H1 (cell line): ENCODE measurements around the gene PNCK. TPM values are rescaled to one million over a fixed set of nuclear protein-coding genes. Genes with fewer than 3 reads are reported as not detected.

ENCODE experiments used
- CTCF ChIA-PET: fragments of 300-600 bp; sonication (Branson Sonifier 250); formaldehyde crosslinking; loops from one replicate; lab custom pipeline; 2021; ENCODE audit not compliant: partially characterized antibody; lab: Charles Lee
- POLR2A ChIA-PET: fragments of 300-600 bp; sonication (Branson Sonifier 250); formaldehyde crosslinking; loops from one replicate; lab custom pipeline; 2021; ENCODE audit warnings: inconsistent platforms; ENCODE audit not compliant: partially characterized antibody; lab: Charles Lee
- DNase-seq, 2 experiments: peaks; one replicate each; pipeline versions ENCODE4 v3.0.0 to v3.0.0-alpha.2; 2010 to 2022; ENCODE audit warnings: low spot score in 2 of 2, low read depth in 1 of 2, mixed read lengths in 1 of 2
- FAIRE-seq: peaks from 2 replicates; lab custom pipeline; 2011; peaks lifted over from hg19 to GRCh38; lab: Jason Lieb, UNC
- H2AFZ ChIP-seq: 2 replicates; pipeline ENCODE4 v1.8.1; 2012; ENCODE audit warnings: low read length, inconsistent platforms
- H2AK5ac ChIP-seq: 2 replicates; pipeline ENCODE4 v1.6.1; 2013; ENCODE audit warnings: low read depth, low read length
- H2BK120ac ChIP-seq: replicated peaks from 2 replicates; pipeline ENCODE3; 2013; ENCODE audit warnings: low read depth, low read length, inconsistent platforms
- H2BK12ac ChIP-seq: 2 replicates; pipeline ENCODE4 v1.6.1; 2013; ENCODE audit warnings: low read depth, low read length
- H2BK15ac ChIP-seq: 2 replicates; pipeline ENCODE4 v1.6.1; 2013; ENCODE audit warnings: low read length
- H2BK20ac ChIP-seq: 2 replicates; pipeline ENCODE4 v1.6.1; 2013; ENCODE audit warnings: low read length
- H2BK5ac ChIP-seq: 2 replicates; pipeline ENCODE4 v1.6.1; 2013; ENCODE audit warnings: low read depth, low read length
- H3K14ac ChIP-seq: 2 replicates; pipeline ENCODE4 v1.6.1; 2013; ENCODE audit warnings: inconsistent platforms; ENCODE audit not compliant: insufficient read length
- H3K18ac ChIP-seq: 2 replicates; pipeline ENCODE4 v1.6.1; 2013; ENCODE audit warnings: low read length; ENCODE audit errors: extremely low read depth
- H3K23ac ChIP-seq: 2 replicates; pipeline ENCODE4 v1.6.1; 2013; ENCODE audit warnings: inconsistent platforms; ENCODE audit not compliant: insufficient read length
- H3K23me2 ChIP-seq: 2 replicates; pipeline ENCODE4 v1.6.1; 2013; ENCODE audit warnings: low read depth, low read length
- H3K27ac ChIP-seq: 2 replicates; pipeline ENCODE4 v1.6.1; 2011; ENCODE audit warnings: low read depth, low read length, inconsistent platforms
- H3K27me3 ChIP-seq, 4 experiments: replicated peaks in 1 of 4; 1 replicate in 1 of 4; 2 replicates in 3 of 4; pipeline versions ENCODE4 v1.6.1 to v1.8.1; 2011 to 2013; ENCODE audit warnings: low read length in 3 of 4, mild to moderate bottlenecking in 3 of 4, inconsistent platforms in 2 of 4, mixed read lengths in 2 of 4, moderate library complexity in 1 of 4; ENCODE audit not compliant: control insufficient read depth in 3 of 4, insufficient read depth in 3 of 4; ENCODE audit errors: extremely low read depth in 1 of 4
- H3K36me3 ChIP-seq, 4 experiments: 2 replicates each; pipeline versions ENCODE4 v1.6.1 to v1.8.1; 2011 to 2013; ENCODE audit warnings: mild to moderate bottlenecking in 4 of 4, low read length in 3 of 4, moderate library complexity in 2 of 4, control low read depth in 1 of 4, inconsistent platforms in 1 of 4; ENCODE audit not compliant: insufficient read depth in 4 of 4, control insufficient read depth in 2 of 4
- H3K4ac ChIP-seq: replicated peaks from 2 replicates; pipeline ENCODE3; 2013; ENCODE audit warnings: low read length, low read depth, mixed read lengths, inconsistent platforms; ENCODE audit not compliant: insufficient read length
- H3K4me1 ChIP-seq, 4 experiments: replicated peaks in 1 of 4; 1 replicate in 1 of 4; 2 replicates in 3 of 4; pipeline versions ENCODE4 v1.6.1 to v1.8.1; 2011 to 2013; ENCODE audit warnings: low read length in 3 of 4, inconsistent platforms in 2 of 4, mixed read lengths in 1 of 4; ENCODE audit not compliant: insufficient read depth in 4 of 4, control insufficient read depth in 3 of 4
- H3K4me2 ChIP-seq, 2 experiments: 2 replicates each; pipeline versions ENCODE4 v1.6.1 to v1.8.1; 2011 to 2013; ENCODE audit warnings: low read depth in 2 of 2, low read length in 2 of 2, control low read depth in 1 of 2, inconsistent platforms in 1 of 2, mild to moderate bottlenecking in 1 of 2; ENCODE audit not compliant: insufficient read depth in 1 of 2
- H3K4me3 ChIP-seq, 4 experiments: fragments of 200-600, 300-600 bp in 1 of 4; sonication (generic), shearing (Covaris generic), sonication (Bioruptor Twin) in 1 of 4; 2 replicates each; pipeline versions ENCODE4 v1.5.1 to v1.8.1; 2011 to 2016; ENCODE audit warnings: low read length in 4 of 4, low read depth in 3 of 4, control low read depth in 2 of 4, inconsistent platforms in 2 of 4, mild to moderate bottlenecking in 2 of 4, mixed read lengths in 1 of 4, moderate library complexity in 1 of 4; ENCODE audit not compliant: insufficient read depth in 2 of 4; ENCODE audit errors: extremely low read depth in 1 of 4
- H3K56ac ChIP-seq: replicated peaks from 2 replicates; pipeline ENCODE3; 2013; ENCODE audit warnings: low read depth, mild to moderate bottlenecking, mixed read lengths, low read length, inconsistent platforms; ENCODE audit not compliant: insufficient read length
- H3K79me1 ChIP-seq: 2 replicates; pipeline ENCODE4 v1.6.1; 2013; ENCODE audit warnings: low read depth, low read length, control low read depth
- H3K79me2 ChIP-seq, 2 experiments: 2 replicates each; pipeline versions ENCODE4 v1.6.1 to v1.8.1; 2012 to 2013; ENCODE audit warnings: low read length in 2 of 2, mild to moderate bottlenecking in 2 of 2, inconsistent platforms in 1 of 2; ENCODE audit not compliant: insufficient read depth in 2 of 2, control insufficient read depth in 1 of 2
- H3K9ac ChIP-seq, 4 experiments: replicated peaks in 1 of 4; 1 replicate in 1 of 4; 2 replicates in 3 of 4; pipeline versions ENCODE4 v1.6.1 to v1.8.1; 2011 to 2013; ENCODE audit warnings: low read depth in 3 of 4, low read length in 3 of 4, control low read depth in 2 of 4, mild to moderate bottlenecking in 2 of 4, moderate library complexity in 2 of 4, inconsistent platforms in 1 of 4; ENCODE audit errors: extremely low read depth in 1 of 4
- H3K9me3 ChIP-seq, 2 experiments: 2 replicates each; pipeline versions ENCODE4 v1.6.1 to v1.8.1; 2012 to 2013; ENCODE audit warnings: mild to moderate bottlenecking in 2 of 2, moderate library complexity in 2 of 2, control low read depth in 1 of 2, inconsistent platforms in 1 of 2, low read depth in 1 of 2, low read length in 1 of 2, mixed read lengths in 1 of 2; ENCODE audit not compliant: insufficient read depth in 2 of 2
- H4K20me1 ChIP-seq, 2 experiments: replicated peaks in 1 of 2; 2 replicates each; pipeline versions ENCODE3 to v1.8.1; 2011 to 2013; ENCODE audit warnings: inconsistent platforms in 2 of 2, low read length in 2 of 2, mild to moderate bottlenecking in 1 of 2; ENCODE audit not compliant: insufficient read depth in 2 of 2, control insufficient read depth in 1 of 2
- H4K5ac ChIP-seq: 2 replicates; pipeline ENCODE4 v1.6.1; 2013; ENCODE audit warnings: low read length, low read depth, mixed read lengths, inconsistent platforms; ENCODE audit not compliant: insufficient read length
- H4K8ac ChIP-seq: 2 replicates; pipeline ENCODE4 v1.8.0; 2013; ENCODE audit warnings: mild to moderate bottlenecking, moderate library complexity, low read length, inconsistent platforms; ENCODE audit not compliant: insufficient read depth; ENCODE audit errors: extremely low read depth
- H4K91ac ChIP-seq: replicated peaks from 2 replicates; pipeline ENCODE3; 2013; ENCODE audit warnings: low read length, mixed read lengths, inconsistent platforms; ENCODE audit not compliant: insufficient read length
- CBX5 ChIP-seq: fragments of 300-800, 300-1000 bp; sonication (generic); IDR thresholded peaks from 2 replicates; pipeline ENCODE4 v1.7.1; 2016; ENCODE audit warnings: antibody characterized with exemption, low read length, low read depth
- CREB1 ChIP-seq: IDR thresholded peaks from 2 replicates; pipeline ENCODE4 v1.6.1; 2012; ENCODE audit warnings: inconsistent platforms
- CTBP2 ChIP-seq: IDR thresholded peaks from 2 replicates; pipeline ENCODE4 v1.7.0; 2011; ENCODE audit warnings: borderline replicate concordance, mild to moderate bottlenecking, moderate library complexity, mixed read lengths, low read length; ENCODE audit not compliant: insufficient read depth, insufficient read length
- EGR1 ChIP-seq: IDR thresholded peaks from 2 replicates; pipeline ENCODE4 v1.6.1; 2011; ENCODE audit warnings: low read depth, low read length, borderline replicate concordance
- MAFK ChIP-seq: IDR thresholded peaks from 2 replicates; pipeline ENCODE4 v1.6.1; 2012; ENCODE audit warnings: low read depth, mild to moderate bottlenecking, improper control_type of control experiment, low read length
- NRF1 ChIP-seq: IDR thresholded peaks from 2 replicates; pipeline ENCODE4 v1.6.1; 2011; ENCODE audit warnings: mild to moderate bottlenecking, low read depth, low read length, improper control_type of control experiment
- RNF2 ChIP-seq: fragments of 200-900, 300-1000 bp; sonication (generic); IDR thresholded peaks from 2 replicates; pipeline ENCODE4 v1.7.1; 2016; ENCODE audit warnings: borderline replicate concordance, low read depth, mild to moderate bottlenecking, antibody characterized with exemption, low read length; ENCODE audit not compliant: poor library complexity, severe bottlenecking; ENCODE audit errors: missing control alignments
- SIN3A ChIP-seq, 2 experiments: IDR thresholded peaks in 1 of 2; conservative IDR thresholded peaks in 1 of 2; 2 replicates each; pipeline ENCODE4 v1.6.1; 2011 to 2012; ENCODE audit warnings: low read length in 2 of 2, improper control_type of control experiment in 1 of 2, low read depth in 1 of 2, mild to moderate bottlenecking in 1 of 2
- SRF ChIP-seq: IDR thresholded peaks from 2 replicates; pipeline ENCODE4 v1.6.1; 2011; ENCODE audit warnings: mild to moderate bottlenecking, low read depth, low read length, moderate library complexity
- ZNF274 ChIP-seq: IDR thresholded peaks from 2 replicates; pipeline ENCODE4 v1.7.0; 2012; ENCODE audit warnings: low read length, borderline replicate concordance; ENCODE audit errors: extremely low read depth
- WGBS, 2 experiments: shearing (Covaris generic) in 1 of 2; methylation state at CpG; one replicate each; pipeline versions ENCODE4 v1.1.6 to v1.1.7; 2013 to 2015; ENCODE audit warnings: low lambda C conversion rate in 2 of 2, mixed read lengths in 2 of 2, inconsistent platforms in 1 of 2, low coverage in 1 of 2, missing lambda C conversion rate in 1 of 2; ENCODE audit not compliant: insufficient replicate concordance in 2 of 2, insufficient coverage in 1 of 2, insufficient read length in 1 of 2; ENCODE audit errors: extremely low coverage in 1 of 2, missing lambda C conversion rate in 1 of 2; 5-methylcytosine and 5-hydroxymethylcytosine counted together
- polyA plus RNA-seq, 7 experiments: library from polyadenylated mRNA; depleted of rRNA in 3 of 7; stranded (reverse) in 5 of 7; unstranded in 2 of 7; fragments of >200 nt in 5 of 7; fragments of 200-250 nt in 2 of 7; gene quantifications; 1 replicate in 5 of 7; 2 replicates in 1 of 7; 4 replicates in 1 of 7; pipeline versions ENCODE4 v1.2.1 to v1.2.3, GENCODE V29; 2011 to 2013; ENCODE audit warnings: missing spikeins in 2 of 7, mixed read lengths in 2 of 7
- total RNA-seq: library from RNA; stranded (reverse); fragmentation: NEBNext Ultra II Directional; extraction: Animal tissue kit (Norgen Biotek cat#: 25700); gene quantifications from 2 replicates; pipeline ENCODE4 v1.2.1, GENCODE V29; 2021
- TF ChIP-seq, protein P1 (sequence below): IDR thresholded peaks from 2 replicates; pipeline ENCODE4 v1.6.1; 2011; ENCODE audit warnings: low read depth, mild to moderate bottlenecking, low read length; ENCODE audit not compliant: insufficient read depth

PNCK gene
- total and polyA plus RNA-seq, 2 of the 8 experiments (the other 6 are each of a cell fraction or from before 2014, with no cell fraction given), result 6.2 to 6.3 TPM

GRCh38 chrX:153692003-153692402, 18.4 kb upstream of the PNCK start:
- Histone ChIP-seq H2BK5ac (no peak overlapping the region), H2BK12ac (no peak overlapping the region), H2BK15ac (no peak overlapping the region), H3K9me3 (no peaks in the 10 kb centered on the region), H3K23me2 (no peaks in the 10 kb centered on the region), H3K14ac (no peak overlapping the region), H3K23ac (no peak overlapping the region), H3K4me2 (no peak overlapping the region), H4K8ac (no peak overlapping the region), H2BK20ac (no peak overlapping the region), H4K20me1 (peaks cover 2 to 4% of the 10 kb centered on the region in 2 experiments), H4K91ac (no peak overlapping the region), H4K5ac (no peak overlapping the region), H3K27ac (no peak overlapping the region), H3K18ac (no peak overlapping the region), H3K56ac (no peak overlapping the region), H3K27me3 (no peaks in the 10 kb centered on the region), H3K36me3 (peaks cover 0 to 44% (median 12%) of the 10 kb centered on the region in 4 experiments; a peak in 5 of 8 replicates), H2AFZ (no peak overlapping the region), H2AK5ac (no peak overlapping the region), H3K4me3 (no peak overlapping the region), H3K79me2 (peaks cover 0 to 13% of the 10 kb centered on the region in 2 experiments; a peak in 3 of 4 replicates), H3K4ac (no peak overlapping the region), H2BK120ac (no peak overlapping the region), H3K79me1 (no peaks in the 10 kb centered on the region; the same call in 1 of the 2 replicates), H3K9ac (no peak overlapping the region), H3K4me1 (peaks cover 0 to 12% (median 2%) of the 10 kb centered on the region in 4 experiments; a peak in 4 of 7 replicates)
- ChIA-PET CTCF (interaction anchor here (1.8 kb wide), 1 partner anchor 16 kb away, joined by 6 read pairs; no protein-coding TSS in a partner anchor), POLR2A (interaction anchor here (0.8 to 1.2 kb wide), 3 partner anchors 13 to 22 kb away, joined by 3 to 5 read pairs (median 4); no protein-coding TSS in a partner anchor)
- no peak for DNase-seq
- WGBS, 2 experiments, result no CpG with 5 or more reads among the region's 4 CpGs
- no peak for FAIRE-seq
- TF ChIP-seq CBX5 (no peak), MAFK (no peak), SIN3A (conservative IDR thresholded peaks at IDR 0.05 in 1 of 2, IDR thresholded peaks at IDR 0.05 in 1 of 2; ENCODE audit: low read depth in 1 of 2, low read length in 2 of 2) (no peak), NRF1 (no peak), CTBP2 (no peak), ZNF274 (no peak), SRF (no peak), RNF2 (no peak), EGR1 (no peak), CREB1 (no peak)
- TF ChIP-seq, protein P1, sequence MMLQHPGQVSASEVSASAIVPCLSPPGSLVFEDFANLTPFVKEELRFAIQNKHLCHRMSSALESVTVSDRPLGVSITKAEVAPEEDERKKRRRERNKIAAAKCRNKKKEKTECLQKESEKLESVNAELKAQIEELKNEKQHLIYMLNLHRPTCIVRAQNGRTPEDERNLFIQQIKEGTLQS, result no peak
